Activated T-cell treated with anti-CD3 and anti-CD28 coated beads for 24 hours (primary cell): Measurements from ENCODE around the gene TRIM21.
"Not testable (repeated sequence)": the region's sequence is repeated elsewhere in the genome, so short reads cannot be mapped to it uniquely, and the experiment has no call there.

Source experiments
- DNase-seq: peaks from one replicate; pipeline ENCODE4 v3.0.0-alpha.2; 2020; ENCODE audit warnings: low read depth

Gene TRIM21

DNA sequence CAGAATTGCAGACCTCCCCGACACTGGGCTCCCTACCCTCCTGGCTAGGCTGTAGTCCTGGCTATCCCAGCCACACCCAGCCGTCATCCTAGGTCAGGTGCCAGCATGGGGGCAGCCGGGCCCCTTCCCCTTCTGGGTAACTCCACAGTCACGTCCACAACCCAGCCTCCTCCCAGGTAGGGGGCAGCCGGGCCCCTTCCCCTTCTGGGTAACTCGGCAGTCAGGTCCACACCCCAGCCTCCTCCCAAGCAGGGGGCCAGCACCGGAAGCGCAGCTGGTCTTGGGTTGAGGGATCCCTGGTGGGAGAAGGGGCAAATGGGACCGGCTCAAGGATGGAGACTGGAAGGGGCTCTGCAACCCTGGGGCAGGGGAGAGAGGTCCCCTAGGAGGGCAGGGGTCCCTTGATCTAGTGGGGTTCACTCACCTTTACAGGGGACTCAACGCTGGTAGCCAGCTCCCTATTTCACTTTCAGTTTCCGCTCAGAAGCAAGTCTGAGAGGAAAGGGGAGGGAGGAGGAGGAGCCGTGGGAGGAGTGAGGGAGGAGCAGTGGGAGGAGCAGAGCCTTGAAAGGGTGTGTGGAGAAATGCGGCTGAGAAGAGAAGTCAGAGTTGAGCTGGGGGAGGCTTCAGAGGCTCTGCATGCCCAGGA is at the start of gene TRIM21:
Gene TRIM21, minus strand, starts transcription at position 494 of the 649 bp plus-strand sequence. CDS start 3,293 bp downstream, outside the sequence.
- peak; percentile 88 for DNase-seq

- no peak for DNase-seq
Observed at GRCh38 chr11:4441515-4441914, 48.0 kb upstream of the TRIM21 start.

GRCh38 chr11:4436411-4436810 is 42.9 kb upstream of the TRIM21 start:
- no peak for DNase-seq

DNA sequence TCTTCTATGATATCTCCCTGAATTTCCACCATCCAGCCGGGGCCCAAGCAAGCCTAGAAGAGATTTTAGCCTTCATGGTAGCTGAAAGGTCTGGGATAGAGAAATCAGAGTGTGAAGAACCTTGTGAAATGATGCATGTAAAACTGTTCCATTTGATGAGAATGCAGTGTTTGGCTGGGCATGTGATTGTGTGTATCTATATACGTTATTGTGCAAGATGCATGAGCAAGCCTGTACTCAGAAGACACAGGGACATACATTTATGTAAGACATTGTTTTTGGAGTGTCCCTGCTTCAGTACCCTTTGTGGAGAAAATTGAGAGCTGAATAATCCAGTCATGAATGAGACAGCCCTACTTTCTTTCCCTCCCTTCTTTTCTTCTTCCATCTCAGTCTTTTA is 40.4 kb upstream of the TRIM21 start:
- DNase-seq, result no peak

GRCh38 chr11:4430051-4430450 is 36.5 kb upstream of the TRIM21 start:
- no peak for DNase-seq

- no peak for DNase-seq
Observed at GRCh38 chr11:4418403-4418802, 24.9 kb upstream of the TRIM21 start.

- DNase-seq, result no peak
Observed at GRCh38 chr11:4416816-4417215, 23.3 kb upstream of the TRIM21 start.

- no peak for DNase-seq
Observed at GRCh38 chr11:4416306-4416705, 22.8 kb upstream of the TRIM21 start.

- DNase-seq, result not testable (repeated sequence)
Observed at GRCh38 chr11:4406206-4406605, 12.7 kb upstream of the TRIM21 start.

DNA sequence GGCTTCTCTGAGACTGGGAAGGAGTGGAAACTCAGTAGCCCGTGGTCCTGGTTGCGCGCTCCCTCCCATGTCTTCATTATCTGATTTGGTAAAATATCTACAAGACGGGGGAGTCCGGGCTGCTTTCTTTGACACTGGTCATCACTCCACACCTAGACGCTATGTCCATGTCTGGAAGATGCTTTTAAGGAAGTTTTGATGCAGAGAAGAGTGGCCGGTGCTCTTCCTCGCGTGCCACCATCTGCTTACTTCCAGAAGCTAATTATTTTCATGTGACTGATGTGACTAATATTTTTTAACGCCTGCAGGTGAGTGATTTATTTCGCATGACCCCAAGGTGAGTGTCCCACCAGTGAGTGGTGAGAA is 339 bp upstream of the TRIM21 start:
- DNase-seq, result no peak

- DNase-seq, result no peak
Observed at GRCh38 chr11:4388221-4388620, 5.3 kb downstream of the TRIM21 start.

GRCh38 chr11:4385978-4386740 is 7.3 kb downstream of the TRIM21 start:
- DNase-seq, result no peak

GRCh38 chr11:4381901-4382300 is 11.6 kb downstream of the TRIM21 start:
- DNase-seq, result no peak

DNA sequence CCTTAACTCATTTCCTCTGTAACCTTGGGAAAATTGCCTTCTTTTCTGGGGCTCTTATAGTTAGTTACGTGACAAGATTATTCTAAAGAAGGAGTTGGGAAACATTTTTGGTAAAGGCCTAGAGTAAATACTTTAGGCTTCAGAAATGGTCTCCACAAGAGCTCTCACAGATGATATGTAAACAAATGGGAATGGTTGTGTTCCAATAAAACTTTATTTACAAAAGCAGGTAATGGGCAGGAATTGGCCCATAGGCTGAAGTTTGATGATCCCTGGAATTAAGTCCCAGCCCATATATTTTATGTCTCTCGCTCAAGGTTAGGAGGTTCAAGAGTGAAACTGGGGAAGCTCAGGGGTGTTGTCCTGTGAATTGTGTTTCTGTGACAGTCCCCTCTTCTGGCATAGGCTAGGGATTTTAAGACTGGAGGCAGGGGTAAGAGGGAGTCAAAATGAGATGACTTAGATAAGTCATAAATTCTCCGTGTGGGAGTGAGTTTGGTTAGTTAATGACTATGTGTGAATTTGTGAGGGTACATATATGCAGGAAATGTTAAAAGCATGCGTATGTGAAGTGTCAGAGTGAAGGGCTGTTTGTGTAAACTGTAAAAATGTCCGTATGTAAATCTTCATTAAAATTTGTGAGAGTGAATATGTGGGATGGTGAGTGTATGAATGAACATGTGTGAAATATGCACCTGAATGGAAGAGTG is 17.9 kb downstream of the TRIM21 start:
- DNase-seq, result no peak

DNA sequence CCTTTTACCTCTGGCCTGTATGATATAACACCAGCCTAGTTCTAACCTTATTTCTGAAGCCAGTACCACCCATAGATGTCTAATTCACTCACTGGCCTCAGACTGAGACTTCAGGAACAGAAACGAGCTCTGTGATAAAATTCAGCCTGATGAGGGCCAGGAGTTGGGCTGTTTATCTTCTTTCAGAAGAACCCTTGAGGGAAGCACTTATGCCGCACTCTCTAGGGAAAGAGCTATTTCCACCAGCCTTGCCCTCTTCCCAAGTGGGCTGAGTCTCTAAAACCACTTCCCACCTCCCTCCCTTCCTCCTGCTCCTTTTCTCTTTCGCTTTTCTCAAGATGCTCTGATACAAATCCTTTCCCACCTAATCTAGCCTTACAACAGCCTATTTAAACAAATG is 23.3 kb downstream of the TRIM21 start:
- no peak for DNase-seq

GRCh38 chr11:4368286-4368685 is 25.2 kb downstream of the TRIM21 start, which contains the start of gene OR52B4:
TSS of gene OR52B4 (minus strand) at chr11:4368386. CDS start at chr11:4368295, 91 bp downstream.
- no peak for DNase-seq

GRCh38 chr11:4348142-4348541 is 45.4 kb downstream of the TRIM21 start:
- DNase-seq, result not testable (repeated sequence)

DNA sequence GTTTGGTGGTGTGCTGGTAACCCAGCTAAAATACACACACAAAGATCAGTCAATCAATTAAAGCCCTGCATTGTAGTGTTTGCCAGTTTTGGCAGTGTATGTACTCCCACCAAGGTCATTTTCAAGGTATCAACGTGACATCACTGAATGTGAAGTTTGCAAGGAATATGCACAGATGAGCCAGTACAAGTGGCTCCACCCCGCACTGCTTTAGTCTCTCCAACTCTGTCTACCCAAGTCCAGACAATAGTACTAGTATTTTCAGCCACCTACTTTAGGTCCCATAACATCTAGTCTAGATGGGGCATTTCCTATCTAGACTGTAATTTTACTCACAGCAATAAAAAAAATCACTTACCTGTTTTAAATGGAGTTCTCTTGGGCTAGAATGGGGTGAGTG is 48.1 kb downstream of the TRIM21 start:
- not testable (repeated sequence) for DNase-seq
